ENCODE data around the gene CCHCR1. TPM values are rescaled to one million over a fixed set of nuclear protein-coding genes. Genes with fewer than 3 reads are reported as not detected.

CCHCR1 gene
- total RNA-seq, 1 donor from 2014 or later: 18.1 TPM

DNA sequence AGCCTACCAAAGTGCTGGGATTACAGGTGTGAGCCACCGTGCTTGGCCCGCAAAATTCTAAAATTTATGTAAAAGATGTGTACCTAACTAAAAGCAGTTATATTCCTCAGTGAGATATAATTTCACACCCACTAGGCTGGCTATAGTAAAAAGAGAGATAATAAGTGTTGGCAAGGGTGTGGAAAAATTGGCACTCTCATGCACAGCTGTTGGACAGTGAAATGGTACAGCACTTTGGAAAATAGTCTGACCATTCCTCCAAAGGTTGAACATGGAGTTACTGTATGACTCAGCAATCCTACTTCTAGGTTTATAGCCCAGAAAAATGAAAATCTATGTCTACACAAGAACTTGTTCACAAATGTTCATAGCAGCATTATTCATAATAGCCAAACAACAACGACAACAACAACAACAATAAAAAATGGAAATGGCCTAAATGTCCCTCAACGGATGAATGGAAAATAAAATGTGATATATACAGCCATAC is 59.1 kb downstream of the CCHCR1 start:
- DNase-seq: no peak

DNA sequence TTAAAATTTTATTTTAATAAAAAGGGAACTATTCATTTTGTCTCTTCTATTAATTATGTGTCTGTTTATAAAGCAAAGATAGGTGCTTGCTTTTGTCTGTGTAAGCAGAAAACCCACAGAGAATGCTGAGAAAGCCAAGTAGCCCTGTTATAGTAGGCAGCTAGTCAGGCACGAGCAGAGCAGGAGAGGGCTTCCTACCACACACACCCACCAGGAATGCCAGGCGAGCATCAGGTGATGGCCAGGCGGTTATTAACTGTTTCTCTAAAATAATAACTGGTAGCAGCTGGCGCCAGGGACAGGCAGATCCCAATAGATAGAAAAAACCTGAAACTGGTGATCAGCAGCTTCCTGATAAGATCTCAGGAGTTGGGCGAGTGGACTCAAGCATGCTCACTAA is 60.9 kb downstream of the CCHCR1 start:
- no peak for DNase-seq

DNA sequence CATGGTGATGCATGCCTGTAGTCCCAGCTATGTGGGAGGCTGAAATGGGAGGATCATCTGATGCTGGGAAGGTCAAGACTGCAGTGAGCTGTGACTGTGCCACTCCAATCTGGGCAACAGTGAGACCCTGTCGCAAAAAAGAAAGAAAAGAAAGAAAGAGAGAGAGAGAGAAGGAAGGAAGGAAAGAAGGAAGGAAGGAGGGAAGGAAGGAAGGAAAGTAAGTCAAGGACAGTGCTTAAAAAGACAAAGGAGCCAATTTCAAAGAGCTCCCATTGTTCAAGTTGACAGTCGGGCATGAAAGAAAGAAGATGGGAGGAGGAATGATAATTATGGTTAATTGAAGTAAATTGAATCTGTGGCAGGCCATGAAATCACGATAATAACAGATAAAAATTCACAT is 61.4 kb downstream of the CCHCR1 start:
- no peak for DNase-seq

DNA sequence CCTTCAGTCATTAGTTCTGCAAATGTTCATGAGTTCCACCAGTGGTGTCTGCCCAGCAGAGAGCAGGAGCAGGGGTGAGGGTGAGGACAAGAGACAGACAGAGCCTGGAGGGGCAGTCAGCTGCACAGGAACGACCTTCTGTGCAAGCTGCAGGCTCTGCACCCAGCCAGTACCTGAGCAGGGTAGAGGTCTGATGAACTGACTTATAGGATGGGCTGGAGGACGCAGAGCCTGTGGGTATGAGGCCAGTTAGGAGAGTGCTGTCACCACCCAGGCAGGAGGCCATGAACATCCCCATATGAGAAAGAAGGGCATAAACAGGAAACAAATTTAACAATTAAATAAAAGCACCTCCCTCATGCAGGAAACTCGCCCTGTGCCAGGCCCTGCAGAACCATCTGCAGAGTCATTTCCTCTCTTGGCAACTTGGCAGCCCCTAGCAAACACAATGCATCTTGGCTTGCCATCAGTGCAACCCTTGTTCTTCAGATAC is 63.2 kb downstream of the CCHCR1 start:
- no peak for DNase-seq

DNA sequence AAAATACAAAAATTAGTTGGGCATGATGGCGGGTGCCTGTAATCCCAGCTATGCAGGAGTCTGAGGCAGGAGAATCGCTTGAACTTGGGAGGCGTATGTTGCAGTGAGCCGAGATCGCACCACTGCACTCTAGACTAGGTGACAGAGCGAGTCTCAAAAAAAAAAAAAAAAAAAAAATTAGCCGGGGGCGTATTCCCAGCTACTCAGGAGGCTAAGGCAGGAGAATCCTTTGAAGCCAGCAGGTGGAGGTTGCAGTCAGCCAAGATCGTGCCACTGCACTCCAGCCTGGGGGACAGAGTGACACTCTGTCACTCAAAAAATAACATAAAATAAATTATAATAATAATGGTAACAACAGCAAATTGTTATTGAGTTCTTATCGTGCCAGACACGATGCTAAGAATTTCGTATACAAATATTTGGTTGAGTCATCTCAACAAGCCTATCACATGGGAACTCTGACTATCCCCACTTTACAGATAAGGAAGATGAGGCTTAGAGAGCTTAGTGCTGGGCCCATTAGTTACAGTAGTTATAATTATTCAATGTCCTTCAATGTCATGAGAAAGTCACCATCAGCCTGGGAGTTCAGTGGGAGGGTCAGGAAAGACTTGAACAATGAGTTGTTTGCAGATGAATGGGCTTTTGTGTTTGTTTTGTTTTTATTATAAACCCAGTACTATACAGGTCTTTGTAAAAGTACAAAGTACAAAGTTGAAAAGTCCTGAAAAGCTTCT is 64.7 kb downstream of the CCHCR1 start:
- DNase-seq: no peak

Small RNA genes lying within 50 kb of the gene (small RNA-seq; reads per million reads assigned to genes)
- gene POLR2LP1 (ENCODE audit: low replicate concordance): not detected

Other genes with a start within 250 kb of the CCHCR1 start
- 14.3 TPM for gene GTF2H4, start 249.6 kb downstream of the CCHCR1 start, total RNA-seq
- gene VARS2, start 243.6 kb downstream of the CCHCR1 start, total RNA-seq: 11.8 TPM
- not detected for gene SFTA2, start 225.6 kb downstream of the CCHCR1 start, total RNA-seq
- not detected for gene MUCL3, start 216.8 kb downstream of the CCHCR1 start, total RNA-seq
- not detected for gene MUC21, start 174.1 kb downstream of the CCHCR1 start, total RNA-seq
- gene MUC22, start 147.3 kb downstream of the CCHCR1 start, total RNA-seq: not detected
- 4.7 TPM for gene C6orf15, start 45.2 kb downstream of the CCHCR1 start, total RNA-seq
- gene PSORS1C1, start 43.0 kb downstream of the CCHCR1 start, total RNA-seq: 5.9 TPM
- 37.1 TPM for gene CDSN, start 37.4 kb downstream of the CCHCR1 start, total RNA-seq
- gene PSORS1C2, start 18.7 kb downstream of the CCHCR1 start, total RNA-seq: 2.9 TPM
- 10.0 TPM for gene TCF19, start 787 bp upstream of the CCHCR1 start, total RNA-seq
- 0.69 TPM for gene POU5F1, start 12.9 kb upstream of the CCHCR1 start, total RNA-seq
- 25.7 TPM for gene HLA-C, start 114.3 kb upstream of the CCHCR1 start, total RNA-seq
- 155 TPM for gene HLA-B, start 199.4 kb upstream of the CCHCR1 start, total RNA-seq
- gene MICA, start 245.8 kb upstream of the CCHCR1 start, total RNA-seq: 7.0 TPM

Data from skin of body (tissue), 3 donors.